ENCODE data around the gene GOLGA1. TPM values are rescaled to one million over a fixed set of nuclear protein-coding genes. Genes with fewer than 3 reads are reported as not detected.
A peak's percentile ranks its signal among the peaks of the same experiment; 100 is the strongest.

Gene GOLGA1
- total and polyA plus RNA-seq, 2 of the 13 experiments (the other 11 are each of a cell fraction or from before 2014, with no cell fraction given) = 12.7 to 15.9 TPM

- TF ChIP-seq ZFP91 (CRISPR knock-in tag; IDR thresholded peaks at IDR 0.05; ENCODE audit: borderline replicate concordance) (peak; percentile 88; the same call in 1 of the 2 replicates), ZNF160 (CRISPR knock-in tag; IDR thresholded peaks at IDR 0.05) (peak; percentile 43; the same call in 1 of the 2 replicates), ZNF652 (CRISPR knock-in tag; IDR thresholded peaks at IDR 0.05; ENCODE audit: borderline replicate concordance, low read depth) (no peak), HNRNPK (IDR thresholded peaks at IDR 0.05; ENCODE audit: low read depth, low read length, poor library complexity, severe bottlenecking) (peak; percentile 82), ZNF496 (CRISPR knock-in tag; IDR thresholded peaks at IDR 0.05; ENCODE audit: insufficient replicate concordance) (no peak), ZFP90 (CRISPR knock-in tag; IDR thresholded peaks at IDR 0.05; ENCODE audit: borderline replicate concordance) (peak; percentile 91; the same call in 1 of the 2 replicates), ZNF580 (CRISPR knock-in tag; IDR thresholded peaks at IDR 0.05; ENCODE audit: borderline replicate concordance, low read depth) (peak; percentile 23; the same call in 1 of the 2 replicates), ZNF484 (CRISPR knock-in tag; IDR thresholded peaks at IDR 0.05; ENCODE audit: borderline replicate concordance, low read depth) (no peak; the same call in 1 of the 2 replicates), TSC22D2 (CRISPR knock-in tag; IDR thresholded peaks at IDR 0.05; ENCODE audit: borderline replicate concordance) (no peak), BORCS8-MEF2B (CRISPR knock-in tag; IDR thresholded peaks at IDR 0.05) (peak; percentile 58; the same call in 1 of the 2 replicates), BRF2 (CRISPR knock-in tag; IDR thresholded peaks at IDR 0.05) (peak; percentile 85; the same call in 1 of the 2 replicates), ZNF816 (CRISPR knock-in tag; IDR thresholded peaks at IDR 0.05; ENCODE audit: borderline replicate concordance) (peak; percentile 58), ZNF333 (CRISPR knock-in tag; IDR thresholded peaks at IDR 0.05; ENCODE audit: borderline replicate concordance) (0 out of 2 replicates have a peak, but pooled peaks have one; percentile 81), ZNF841 (CRISPR knock-in tag; IDR thresholded peaks at IDR 0.05; ENCODE audit: borderline replicate concordance) (0 out of 2 replicates have a peak, but pooled peaks have one; percentile 52), DZIP1 (CRISPR knock-in tag; IDR thresholded peaks at IDR 0.05) (no peak), MATR3 (CRISPR knock-in tag; IDR thresholded peaks at IDR 0.05) (no peak), STAT6 (CRISPR knock-in tag; IDR thresholded peaks at IDR 0.05; ENCODE audit: borderline replicate concordance) (no peak; the same call in 1 of the 2 replicates), ZNF24 (IDR thresholded peaks at IDR 0.05) (peak; percentile 90), ZNF549 (CRISPR knock-in tag; IDR thresholded peaks at IDR 0.05) (no peak)
Observed at GRCh38 chr9:124861342-124862229, 79.3 kb downstream of the GOLGA1 start, which contains the start of the genes ARPC5L and RPL35 (continued).

Measured in HepG2 (cell line).